OCI-LY3 (cell line): ENCODE results near the gene GRID1.

Experiments
- EZH2phosphoT487 ChIP-seq: fragments of 200-600 bp; shearing (Covaris generic); IDR thresholded peaks from 2 replicates; pipeline ENCODE4 v1.6.1; 2018; ENCODE audit warnings: antibody characterized with exemption, mixed run types, low read depth
- TF ChIP-seq, protein P1 (sequence below): fragments of 200-600, 300-600 bp; sonication (generic); IDR thresholded peaks from 2 replicates; pipeline ENCODE4 v1.5.1; 2014; ENCODE audit warnings: antibody characterized with exemption, low read length, low read depth

DNA sequence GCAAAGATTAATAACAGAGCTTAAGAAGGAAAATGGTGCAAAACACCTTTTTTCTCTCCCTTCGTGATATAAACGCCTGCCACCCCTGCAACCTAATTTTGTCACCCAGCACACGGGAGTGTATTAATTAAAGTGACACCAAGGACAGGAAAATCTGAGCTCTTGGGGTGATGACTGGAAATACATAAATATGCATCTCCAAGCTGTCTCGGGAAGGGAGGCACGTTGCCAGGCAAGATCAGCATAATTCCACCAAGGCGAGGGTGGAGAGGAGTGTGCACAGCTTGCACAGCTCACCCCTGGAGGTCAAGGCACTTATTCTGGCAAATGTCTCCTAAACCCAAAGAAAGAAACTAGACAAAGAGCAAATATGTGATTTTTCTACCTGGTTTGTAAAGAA is 700.9 kb downstream of the GRID1 start:
- TF ChIP-seq, protein P1, sequence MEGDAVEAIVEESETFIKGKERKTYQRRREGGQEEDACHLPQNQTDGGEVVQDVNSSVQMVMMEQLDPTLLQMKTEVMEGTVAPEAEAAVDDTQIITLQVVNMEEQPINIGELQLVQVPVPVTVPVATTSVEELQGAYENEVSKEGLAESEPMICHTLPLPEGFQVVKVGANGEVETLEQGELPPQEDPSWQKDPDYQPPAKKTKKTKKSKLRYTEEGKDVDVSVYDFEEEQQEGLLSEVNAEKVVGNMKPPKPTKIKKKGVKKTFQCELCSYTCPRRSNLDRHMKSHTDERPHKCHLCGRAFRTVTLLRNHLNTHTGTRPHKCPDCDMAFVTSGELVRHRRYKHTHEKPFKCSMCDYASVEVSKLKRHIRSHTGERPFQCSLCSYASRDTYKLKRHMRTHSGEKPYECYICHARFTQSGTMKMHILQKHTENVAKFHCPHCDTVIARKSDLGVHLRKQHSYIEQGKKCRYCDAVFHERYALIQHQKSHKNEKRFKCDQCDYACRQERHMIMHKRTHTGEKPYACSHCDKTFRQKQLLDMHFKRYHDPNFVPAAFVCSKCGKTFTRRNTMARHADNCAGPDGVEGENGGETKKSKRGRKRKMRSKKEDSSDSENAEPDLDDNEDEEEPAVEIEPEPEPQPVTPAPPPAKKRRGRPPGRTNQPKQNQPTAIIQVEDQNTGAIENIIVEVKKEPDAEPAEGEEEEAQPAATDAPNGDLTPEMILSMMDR: no peak
- no peak for TF ChIP-seq EZH2phosphoT487
